Effector memory CD8-positive, alpha-beta T cell (primary cell): ENCODE results near the gene PABPN1.

Experiments used
- ATAC-seq: fragments of 150-1000 bp; cut with Tn5 transposase; replicated peaks from 2 replicates; pipeline ENCODE4 v1.10.0; 2021; ENCODE audit warnings: mild to moderate bottlenecking, moderate library complexity
- DNase-seq, 3 experiments: peaks; one replicate each; pipeline ENCODE4 v3.0.0; 2021
- H3K27ac Mint-ChIP-seq, 2 donors: one replicate each; pipeline ENCODE4 v1.8.0; 2022; ENCODE audit warnings: mild to moderate bottlenecking in 2 of 2, mixed read lengths in 2 of 2, moderate library complexity in 2 of 2
- H3K27me3 Mint-ChIP-seq, 2 donors: one replicate each; pipeline ENCODE4 v1.8.0; 2022; ENCODE audit warnings: mixed read lengths in 2 of 2
- H3K36me3 Mint-ChIP-seq: one replicate; pipeline ENCODE4 v1.8.0; 2022; ENCODE audit warnings: mild to moderate bottlenecking, moderate library complexity, mixed read lengths; ENCODE audit not compliant: insufficient read depth
- H3K4me1 Mint-ChIP-seq, 2 donors: one replicate each; pipeline ENCODE4 v1.8.0; 2022; ENCODE audit warnings: low read depth in 2 of 2, mixed read lengths in 2 of 2
- H3K4me3 Mint-ChIP-seq, 2 donors: one replicate each; pipeline ENCODE4 v1.8.0; 2022; ENCODE audit warnings: mild to moderate bottlenecking in 2 of 2, mixed read lengths in 2 of 2, moderate library complexity in 2 of 2
- H3K9me3 Mint-ChIP-seq, 2 donors: one replicate each; pipeline ENCODE4 v1.8.0; 2022; ENCODE audit warnings: mixed read lengths in 2 of 2

Gene PABPN1

DNA sequence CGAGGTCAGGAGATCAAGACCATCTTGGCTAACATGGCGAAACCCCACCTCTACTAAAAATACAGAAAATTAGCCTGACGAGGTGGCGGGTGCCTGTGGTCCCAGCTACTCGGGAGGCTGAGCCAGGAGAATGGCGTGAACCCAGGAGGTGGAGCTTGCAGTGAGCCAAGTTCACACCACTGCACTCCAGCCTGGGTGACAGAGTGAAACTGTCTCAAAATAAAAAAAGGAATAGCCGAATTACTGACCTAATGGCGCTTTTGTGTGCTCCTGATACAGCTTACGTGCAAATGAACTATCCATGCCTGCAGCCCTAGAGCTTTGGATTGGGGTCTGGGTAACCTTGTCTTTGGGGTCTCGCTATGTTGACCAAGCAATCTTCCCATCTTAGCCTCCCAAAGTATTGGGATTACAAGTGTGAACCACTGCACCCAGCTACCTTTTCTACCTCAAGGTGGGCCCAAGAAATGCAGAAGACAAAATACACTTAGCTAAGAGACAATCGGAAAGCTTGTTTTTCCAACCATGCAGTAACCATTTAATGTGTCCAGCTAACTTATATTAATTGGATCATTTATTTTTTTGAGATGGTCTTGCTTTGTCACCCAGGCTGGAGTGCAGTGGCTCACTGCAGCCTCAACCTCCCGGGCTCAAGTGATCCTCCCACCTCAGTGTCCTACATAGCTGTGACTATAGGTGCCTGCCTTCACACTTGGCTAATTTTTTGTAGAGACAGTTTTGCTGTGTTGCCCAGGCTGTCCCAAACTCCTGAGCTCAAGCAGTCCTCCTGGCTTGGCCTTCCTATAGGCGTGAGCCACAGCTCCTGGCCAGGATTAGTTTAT, 5.5 kb downstream of the PABPN1 start:
- Mint-ChIP-seq H3K9me3 (no peaks in the 10 kb centered on the region), H3K27me3 (no peaks in the 10 kb centered on the region), H3K4me1 (peaks cover 13 to 17% of the 10 kb centered on the region in 2 donors), H3K36me3 (peaks cover 56% of the 10 kb centered on the region), H3K27ac (no peak overlapping the region), H3K4me3 (no peak overlapping the region)
- ATAC-seq = no peak
- no peak for DNase-seq

DNA sequence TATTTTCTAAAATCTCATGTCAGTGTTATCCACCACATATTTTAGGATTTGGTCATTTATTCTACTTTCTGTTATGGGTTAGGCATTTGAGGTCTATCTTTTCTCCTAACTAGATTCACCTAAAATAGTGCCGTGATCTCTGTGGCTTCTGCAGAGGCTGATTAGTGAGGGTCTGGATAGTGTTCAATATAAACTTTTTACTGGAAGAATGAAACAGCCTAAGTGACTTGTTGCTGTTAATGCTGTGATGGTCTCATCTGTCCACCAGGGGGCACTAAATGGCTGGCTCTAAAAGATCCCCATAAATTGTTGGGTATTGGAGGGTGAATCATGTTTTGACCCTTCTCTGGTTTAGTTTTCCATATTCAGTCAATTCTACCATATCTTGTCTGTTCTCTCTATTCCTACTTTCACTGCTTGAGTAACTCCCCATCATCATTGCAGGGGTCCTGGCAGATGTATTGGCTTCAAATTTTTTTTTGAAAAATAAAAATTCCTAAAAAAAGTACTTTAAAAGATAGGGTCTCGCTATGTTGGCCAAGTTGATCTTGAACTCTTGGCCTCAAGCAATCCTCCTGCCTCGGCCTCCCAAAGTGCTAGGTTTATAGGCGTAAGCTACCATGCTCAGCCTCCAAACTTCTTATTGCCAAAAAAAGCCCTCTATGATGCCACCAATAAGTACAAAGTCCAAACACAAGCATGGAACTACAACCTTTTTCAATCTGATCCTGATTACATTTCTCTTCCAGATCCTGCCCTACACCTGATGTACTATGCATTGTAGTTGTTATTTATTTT, 6.9 kb downstream of the PABPN1 start:
- Mint-ChIP-seq H3K9me3 (no peaks in the 10 kb centered on the region), H3K4me3 (no peak overlapping the region), H3K36me3 (peaks cover 42% of the 10 kb centered on the region), H3K27me3 (no peaks in the 10 kb centered on the region), H3K4me1 (peaks cover 1 to 4% of the 10 kb centered on the region in 2 donors), H3K27ac (no peak overlapping the region)
- peak; percentile 48 to 53 (median 50) for DNase-seq
- ATAC-seq = peak; percentile 74

DNA sequence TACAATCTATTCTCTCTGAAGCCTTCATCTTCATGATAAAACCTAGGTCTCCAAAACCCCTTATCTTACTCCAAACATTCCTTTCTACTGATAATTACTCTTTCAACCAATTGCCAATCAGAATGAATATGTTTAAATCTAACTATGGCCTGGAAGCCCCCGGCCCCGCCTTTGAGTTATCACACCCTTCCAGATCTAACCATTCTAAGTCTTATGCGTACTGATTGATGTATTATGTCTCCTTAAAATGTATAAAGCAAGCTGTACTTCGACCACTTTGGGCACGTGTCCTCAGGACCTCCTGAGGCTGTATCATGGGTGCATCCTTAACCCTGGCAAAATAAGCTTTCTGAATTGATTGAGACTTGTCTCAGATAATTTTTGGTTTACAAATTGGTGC, 14.4 kb downstream of the PABPN1 start:
- ATAC-seq = no peak
- H3K9me3 Mint-ChIP-seq = no peaks in the 10 kb centered on the region
- DNase-seq = no peak
- peaks cover 31 to 42% of the 10 kb centered on the region in 2 donors for H3K27me3 Mint-ChIP-seq
- no peak overlapping the region for H3K27ac Mint-ChIP-seq
- no peak overlapping the region for H3K4me3 Mint-ChIP-seq
- no peaks in the 10 kb centered on the region for H3K4me1 Mint-ChIP-seq
- H3K36me3 Mint-ChIP-seq = no peaks in the 10 kb centered on the region

DNA sequence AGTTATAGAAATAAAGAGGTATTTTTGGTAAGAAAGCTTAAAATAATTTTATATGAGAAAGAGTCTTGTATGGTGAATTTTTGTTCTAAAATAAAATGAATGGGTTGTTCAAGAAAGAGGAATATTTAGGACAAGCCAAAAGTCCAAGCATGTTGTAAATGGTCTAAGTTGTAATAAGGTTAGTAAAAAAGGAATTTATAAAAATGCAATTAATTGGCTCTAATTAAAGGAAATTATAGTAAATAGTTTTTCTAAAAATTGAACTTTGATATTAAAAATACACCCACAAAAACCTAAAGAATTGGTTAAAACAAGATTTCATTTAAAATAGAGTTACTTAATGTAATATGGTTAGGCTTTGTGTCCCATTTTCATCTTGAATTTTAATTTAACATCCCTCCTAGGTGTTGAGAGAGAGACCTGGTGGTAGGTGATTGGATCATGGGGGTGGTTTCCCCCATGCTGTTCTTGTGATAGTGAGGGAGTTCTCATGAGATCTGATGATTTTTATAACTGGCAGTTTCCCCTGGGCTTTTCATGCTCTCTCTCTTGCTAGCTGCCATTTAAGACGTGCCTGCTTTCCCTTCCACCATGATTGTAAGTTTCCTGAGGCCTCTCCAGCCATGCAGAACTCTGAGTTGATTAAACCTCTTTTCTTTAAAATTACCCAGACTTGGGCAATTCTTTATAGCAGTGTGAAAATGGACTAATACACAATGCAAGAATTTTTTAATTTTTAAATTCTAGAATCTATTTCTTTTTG, 18.4 kb downstream of the PABPN1 start:
- DNase-seq = no peak
- H3K27me3 Mint-ChIP-seq = peaks cover 40 to 50% of the 10 kb centered on the region in 2 donors
- H3K27ac Mint-ChIP-seq = no peak overlapping the region
- no peaks in the 10 kb centered on the region for H3K4me1 Mint-ChIP-seq
- no peaks in the 10 kb centered on the region for H3K36me3 Mint-ChIP-seq
- H3K9me3 Mint-ChIP-seq = no peaks in the 10 kb centered on the region
- H3K4me3 Mint-ChIP-seq = no peak overlapping the region
- ATAC-seq = no peak

DNA sequence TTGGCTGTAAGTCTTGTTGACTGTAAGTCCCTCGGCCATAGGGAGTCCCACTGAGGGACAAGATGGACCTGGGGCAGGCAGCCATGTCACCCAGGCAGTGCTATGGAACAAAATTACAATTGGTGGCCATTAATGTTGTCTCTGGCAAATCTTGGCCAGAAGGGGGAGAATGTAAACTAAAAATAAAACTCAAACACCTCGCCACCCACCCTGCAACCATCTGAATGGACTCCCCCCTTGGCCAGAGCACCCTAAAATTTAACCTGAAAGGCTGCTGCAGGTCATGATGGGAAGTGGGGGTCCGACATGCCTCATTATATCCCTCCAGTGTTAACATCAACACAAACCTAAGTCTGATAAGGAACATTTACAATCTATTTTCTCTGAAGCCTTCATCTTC, 23.2 kb downstream of the PABPN1 start:
- no peak for DNase-seq
- Mint-ChIP-seq H3K4me3 (no peak overlapping the region), H3K9me3 (no peaks in the 10 kb centered on the region), H3K36me3 (no peaks in the 10 kb centered on the region), H3K27me3 (peaks cover 26 to 50% of the 10 kb centered on the region in 2 donors), H3K4me1 (no peaks in the 10 kb centered on the region), H3K27ac (no peak overlapping the region)
- no peak for ATAC-seq

DNA sequence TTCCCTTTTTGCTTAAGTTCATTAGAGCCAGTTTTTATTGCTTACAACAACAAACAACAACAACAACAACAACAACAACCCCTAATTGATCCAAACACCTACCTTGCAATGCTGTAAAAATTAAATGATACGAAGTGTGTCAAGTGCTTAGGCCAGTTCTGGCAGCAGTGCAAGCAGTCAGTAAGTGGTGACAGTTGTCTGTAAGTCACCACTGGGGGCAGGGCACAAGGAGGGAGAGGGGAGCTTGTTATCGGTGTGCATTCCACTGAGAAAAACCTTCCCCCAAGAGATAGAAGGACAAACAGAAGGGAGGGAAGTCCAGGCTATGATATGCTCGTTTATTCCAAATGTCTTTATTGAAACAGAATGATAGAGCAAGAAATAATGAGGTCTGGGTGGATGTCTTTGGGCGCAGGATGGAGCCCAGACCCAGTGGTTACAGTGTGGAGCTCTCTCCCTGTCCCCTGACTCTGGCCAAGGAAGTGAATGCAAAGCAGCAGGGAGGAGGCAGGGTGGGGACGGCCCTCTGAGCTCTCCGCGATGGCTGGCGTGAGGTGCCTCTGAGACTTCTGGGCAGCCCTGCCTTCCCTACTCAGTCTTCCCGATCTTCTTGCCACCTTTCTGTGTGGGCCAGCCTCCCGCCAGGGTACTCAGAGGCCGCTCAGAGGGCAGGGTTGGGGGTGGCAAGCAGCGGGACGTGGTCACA, 24.9 kb downstream of the PABPN1 start:
- peaks cover 1 to 2% of the 10 kb centered on the region in 2 donors for H3K4me1 Mint-ChIP-seq
- ATAC-seq = no peak
- no peak overlapping the region for H3K27ac Mint-ChIP-seq
- peaks cover 42 to 67% of the 10 kb centered on the region in 2 donors for H3K27me3 Mint-ChIP-seq
- DNase-seq = no peak
- no peak overlapping the region for H3K4me3 Mint-ChIP-seq
- H3K36me3 Mint-ChIP-seq = peaks cover 3% of the 10 kb centered on the region
- no peaks in the 10 kb centered on the region for H3K9me3 Mint-ChIP-seq

DNA sequence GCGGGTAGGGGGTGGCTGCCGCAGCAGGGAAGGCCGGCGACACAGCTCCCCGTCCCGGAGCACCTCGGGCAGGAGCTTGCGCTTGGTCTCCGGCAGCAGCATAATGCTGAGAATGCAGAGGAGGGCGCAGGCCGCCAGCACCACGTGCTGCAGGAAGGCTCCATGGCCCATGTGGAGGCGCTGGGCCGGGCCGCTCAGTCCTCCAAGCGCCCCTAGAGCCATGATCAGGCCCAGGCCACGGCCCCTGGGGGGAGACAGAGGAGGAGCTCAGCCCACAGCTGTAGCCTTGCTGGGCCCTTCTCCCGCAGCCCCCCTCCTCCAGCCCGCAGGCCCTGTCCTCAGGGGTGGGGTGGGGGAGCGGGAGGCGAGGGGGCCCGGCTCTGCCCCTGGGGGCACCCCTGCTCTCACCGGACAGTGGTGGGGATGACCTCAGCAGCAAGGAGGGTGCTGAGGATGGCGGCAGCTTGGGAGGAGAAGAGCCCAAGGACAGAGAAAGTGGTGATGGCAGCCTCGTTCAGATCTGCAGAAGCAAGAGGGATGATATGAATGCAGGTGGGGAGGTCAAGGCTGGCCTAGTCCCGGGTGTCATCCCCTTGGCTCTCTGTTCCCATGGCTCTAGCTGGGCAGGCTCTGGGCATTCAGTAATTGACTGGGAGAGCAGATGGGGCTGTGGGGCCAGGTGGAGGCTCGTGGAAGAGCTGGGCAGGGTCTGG, 25.6 kb downstream of the PABPN1 start:
- Mint-ChIP-seq H3K9me3 (no peaks in the 10 kb centered on the region), H3K4me1 (peaks cover 3 to 5% of the 10 kb centered on the region in 2 donors), H3K36me3 (peaks cover 3% of the 10 kb centered on the region), H3K27ac (no peak overlapping the region), H3K27me3 (peaks cover 43 to 69% of the 10 kb centered on the region in 2 donors), H3K4me3 (no peak overlapping the region)
- DNase-seq (no peak), ATAC-seq (no peak)

DNA sequence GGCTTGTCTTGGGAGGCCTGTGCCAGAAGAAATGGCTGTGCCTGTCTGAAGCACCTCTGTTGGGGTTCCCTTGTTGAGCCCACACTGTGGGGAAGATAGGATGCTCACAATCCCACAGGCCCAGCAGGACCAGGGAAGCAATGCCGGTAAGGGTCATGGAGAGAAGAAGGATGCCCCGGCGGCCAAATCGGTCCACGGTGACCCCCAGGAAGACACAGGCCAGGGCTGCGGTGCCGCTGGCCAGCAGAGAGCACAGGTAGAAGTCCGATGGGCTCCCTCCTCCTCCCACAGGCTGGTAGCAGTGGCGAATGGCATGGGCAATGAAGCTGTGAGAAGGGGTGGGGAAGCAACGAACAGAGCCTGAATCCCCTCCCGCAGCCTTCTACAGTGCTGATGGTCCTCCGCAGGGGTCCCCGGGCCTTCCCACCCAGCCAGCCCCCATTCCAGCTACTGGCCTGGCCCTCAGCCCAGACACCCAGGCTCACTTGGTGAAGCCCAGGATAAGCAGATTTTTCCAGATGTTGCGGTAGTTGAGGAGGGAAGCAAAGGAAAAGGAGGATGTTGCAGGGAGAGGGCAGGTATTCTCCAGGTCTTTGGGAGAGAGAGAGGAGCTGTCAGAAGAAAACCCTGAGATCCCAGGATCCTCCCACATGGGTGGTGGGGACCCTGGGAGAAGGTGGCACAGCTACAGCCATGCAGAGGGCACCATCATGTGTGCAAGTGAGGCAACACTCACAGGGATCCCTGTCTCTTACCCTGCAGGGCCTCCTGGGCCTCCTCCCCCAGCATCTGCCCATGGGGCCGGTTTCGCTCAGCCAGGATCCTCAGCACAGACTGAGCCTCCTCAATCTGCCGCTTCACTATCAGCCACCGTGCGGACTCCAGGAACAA, 26.4 kb downstream of the PABPN1 start:
- peaks cover 3 to 5% of the 10 kb centered on the region in 2 donors for H3K4me1 Mint-ChIP-seq
- ATAC-seq = no peak
- peaks cover 3% of the 10 kb centered on the region for H3K36me3 Mint-ChIP-seq
- peaks cover 36 to 62% of the 10 kb centered on the region in 2 donors for H3K27me3 Mint-ChIP-seq
- no peaks in the 10 kb centered on the region for H3K9me3 Mint-ChIP-seq
- DNase-seq = no peak
- no peak overlapping the region for H3K27ac Mint-ChIP-seq
- no peak overlapping the region for H3K4me3 Mint-ChIP-seq

DNA sequence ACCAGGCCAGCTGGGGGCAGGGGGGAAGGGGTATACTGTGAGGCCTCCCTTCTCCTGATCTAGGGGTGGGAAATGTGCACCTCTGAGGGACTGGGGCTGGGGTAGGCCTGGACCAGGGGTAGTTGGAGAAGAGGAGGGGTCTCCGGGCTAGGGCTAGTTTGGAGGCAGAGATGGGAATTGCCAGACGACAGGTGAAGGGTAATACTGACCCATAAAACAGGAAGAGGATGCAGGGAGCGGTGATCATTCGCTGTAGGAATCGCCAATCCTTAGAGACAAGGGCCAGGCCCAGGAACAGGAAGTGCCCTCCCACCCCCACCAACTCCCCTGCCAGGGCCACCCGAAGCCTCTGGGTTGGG, 27.0 kb downstream of the PABPN1 start:
- ATAC-seq (no peak), DNase-seq (no peak)
- no peaks in the 10 kb centered on the region for H3K9me3 Mint-ChIP-seq
- H3K4me1 Mint-ChIP-seq = peaks cover 3 to 8% of the 10 kb centered on the region in 2 donors
- H3K4me3 Mint-ChIP-seq = no peak overlapping the region
- H3K36me3 Mint-ChIP-seq = peaks cover 5% of the 10 kb centered on the region
- H3K27ac Mint-ChIP-seq = no peak overlapping the region
- peaks cover 42 to 69% of the 10 kb centered on the region in 2 donors for H3K27me3 Mint-ChIP-seq

DNA sequence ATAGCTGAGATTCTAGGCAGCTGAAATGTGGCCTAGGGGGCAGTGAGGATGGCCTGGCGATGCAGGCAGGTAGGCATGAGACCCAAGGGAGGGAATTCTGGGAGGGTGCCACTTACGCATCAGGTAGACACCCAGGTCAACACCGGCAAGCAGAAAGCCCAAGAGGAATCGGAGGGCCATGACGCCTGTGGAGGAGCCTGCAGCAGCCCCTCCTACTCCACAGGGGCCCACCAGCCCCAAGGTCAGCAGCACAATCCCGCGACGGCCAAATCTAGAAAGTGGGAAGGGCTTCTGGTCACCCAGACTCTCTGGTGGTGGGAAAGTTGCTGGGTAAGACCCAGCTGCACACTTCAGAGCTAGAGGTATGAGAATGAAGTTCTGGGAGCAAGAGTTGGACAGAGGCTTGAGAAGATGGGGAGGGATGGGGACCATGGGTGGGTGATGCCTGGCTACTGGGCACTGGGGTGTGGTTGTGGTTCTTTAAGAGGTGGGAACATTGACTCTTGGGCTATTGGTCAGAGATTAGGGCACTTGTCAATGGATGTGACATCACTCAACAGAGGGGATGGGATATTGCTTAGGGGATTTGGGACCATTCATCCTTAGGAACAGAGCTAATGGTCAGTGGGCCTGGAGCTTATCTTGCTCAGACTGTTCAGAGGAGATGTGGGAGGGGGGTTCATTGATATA, 28.0 kb downstream of the PABPN1 start:
- no peaks in the 10 kb centered on the region for H3K9me3 Mint-ChIP-seq

DNA sequence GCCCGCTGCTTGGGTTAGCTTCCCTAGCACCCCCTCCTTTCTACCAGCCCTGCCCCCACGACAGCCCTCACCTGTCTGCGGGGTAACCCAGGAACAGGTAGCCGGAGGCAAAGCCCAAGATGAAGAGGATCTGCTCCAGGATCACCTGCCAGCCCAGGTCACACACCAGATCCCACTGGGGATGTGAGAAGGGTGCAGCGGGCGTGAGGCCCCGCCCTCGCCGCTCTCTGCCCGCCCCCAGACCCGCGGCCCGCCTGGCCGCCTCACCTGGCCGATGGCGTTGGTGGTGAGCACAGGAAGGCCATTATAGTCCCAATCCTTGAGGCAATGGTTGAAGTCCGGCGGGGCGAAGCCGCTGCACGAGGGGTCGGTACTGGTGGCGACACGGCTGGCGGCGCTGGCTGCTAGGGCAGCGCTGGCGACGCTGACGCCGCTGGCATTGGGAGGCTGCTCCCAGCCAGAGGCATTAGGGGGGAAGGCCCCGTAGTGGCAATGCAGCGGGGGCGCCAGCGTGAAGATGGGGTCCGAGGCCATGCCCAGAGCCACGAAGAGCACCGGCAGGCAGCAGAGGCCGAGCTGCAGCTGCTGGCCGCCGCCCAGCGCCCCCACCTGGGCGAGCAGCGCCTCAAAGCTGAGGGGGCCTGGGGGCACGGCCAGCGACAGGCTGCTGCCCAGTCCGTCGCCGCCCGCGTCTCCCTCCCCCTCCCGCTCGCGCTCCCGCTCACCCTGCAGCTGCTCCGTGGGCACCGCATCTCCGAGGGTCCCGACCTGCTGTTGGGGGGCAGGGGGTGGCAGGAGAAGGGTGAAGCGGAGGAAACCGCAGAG, 30.6 kb downstream of the PABPN1 start:
- peak; percentile 27 for ATAC-seq
- peaks cover 3 to 8% of the 10 kb centered on the region in 2 donors for H3K4me1 Mint-ChIP-seq
- peaks cover 70 to 89% of the 10 kb centered on the region in 2 donors for H3K27me3 Mint-ChIP-seq
- DNase-seq = no peak
- H3K36me3 Mint-ChIP-seq = peaks cover 5% of the 10 kb centered on the region
- H3K4me3 Mint-ChIP-seq = peak overlapping the region; percentile 36 to 72
- no peak overlapping the region for H3K27ac Mint-ChIP-seq
- H3K9me3 Mint-ChIP-seq = no peaks in the 10 kb centered on the region

More for the DNA sequence above, 28.0 kb downstream of the PABPN1 start:
- ATAC-seq (no peak), DNase-seq (no peak)
- H3K4me1 Mint-ChIP-seq = peaks cover 3 to 8% of the 10 kb centered on the region in 2 donors
- no peak overlapping the region for H3K4me3 Mint-ChIP-seq
- H3K27ac Mint-ChIP-seq = no peak overlapping the region
- peaks cover 5% of the 10 kb centered on the region for H3K36me3 Mint-ChIP-seq
- H3K27me3 Mint-ChIP-seq = peaks cover 53 to 79% of the 10 kb centered on the region in 2 donors
